NCI-H1417 treated with DMSO at 0.1 percent for 48 hours (cell line): ENCODE results near the gene SYNPO2.
"Not testable (repeated sequence)": the region's sequence is repeated elsewhere in the genome, so short reads cannot be mapped to it uniquely, and the experiment has no call there.

Experiments
- DNase-seq: peaks from one replicate; lab custom pipeline; 2025; lab: John Stamatoyannopoulos, UW

SYNPO2 gene

GRCh38 chr4:119032921-119033685, 144.4 kb downstream of the SYNPO2 start:
- DNase-seq = no peak

- DNase-seq = no peak
These were observed 145.8 kb downstream of the SYNPO2 start for GRCh38 chr4:119034276-119035008.

GRCh38 chr4:119035951-119036737, 147.5 kb downstream of the SYNPO2 start:
- DNase-seq = no peak

GRCh38 chr4:119037709-119038108, 149.1 kb downstream of the SYNPO2 start:
- no peak for DNase-seq

GRCh38 chr4:119038116-119038841, 149.6 kb downstream of the SYNPO2 start:
- DNase-seq = no peak

- no peak for DNase-seq
These were observed 150.5 kb downstream of the SYNPO2 start for GRCh38 chr4:119039160-119039559.

GRCh38 chr4:119039779-119040178, 151.1 kb downstream of the SYNPO2 start:
- no peak for DNase-seq

GRCh38 chr4:119040261-119040660, 151.6 kb downstream of the SYNPO2 start:
- DNase-seq = no peak

GRCh38 chr4:119040694-119041185, 152.1 kb downstream of the SYNPO2 start:
- DNase-seq = no peak

- no peak for DNase-seq
These were observed 152.7 kb downstream of the SYNPO2 start for GRCh38 chr4:119041396-119041795.

- peak; percentile 24 for DNase-seq
These were observed 153.4 kb downstream of the SYNPO2 start for GRCh38 chr4:119041951-119042560.

- no peak for DNase-seq
These were observed 157.6 kb downstream of the SYNPO2 start for GRCh38 chr4:119046263-119046662.

GRCh38 chr4:119047059-119047458, 158.4 kb downstream of the SYNPO2 start:
- not testable (repeated sequence) for DNase-seq

- no peak for DNase-seq
These were observed 159.8 kb downstream of the SYNPO2 start for GRCh38 chr4:119048446-119048845.

GRCh38 chr4:119049342-119049741, 160.7 kb downstream of the SYNPO2 start:
- no peak for DNase-seq

GRCh38 chr4:119050527-119051090, 162.0 kb downstream of the SYNPO2 start:
- no peak for DNase-seq

- DNase-seq = no peak
These were observed 164.6 kb downstream of the SYNPO2 start for GRCh38 chr4:119053245-119053644.

GRCh38 chr4:119053997-119054396, 165.3 kb downstream of the SYNPO2 start:
- no peak for DNase-seq

GRCh38 chr4:119057417-119057816, 168.8 kb downstream of the SYNPO2 start:
- DNase-seq = no peak

GRCh38 chr4:119059221-119059620, 170.6 kb downstream of the SYNPO2 start:
- DNase-seq = no peak

GRCh38 chr4:119067125-119067524, 178.5 kb downstream of the SYNPO2 start:
- not testable (repeated sequence) for DNase-seq
